Gastrocnemius medialis (tissue), 4 donors: ENCODE results near the gene SPATA12.

Experiments
- POLR2A ChIP-seq, 2 donors: fragments of 450-650 bp; IDR thresholded peaks; one replicate each; pipeline ENCODE4 v1.6.1; 2017; ENCODE audit warnings: antibody characterized with exemption in 2 of 2, mild to moderate bottlenecking in 2 of 2, moderate library complexity in 2 of 2
- TF ChIP-seq, protein P1 (sequence below), 5 experiments: fragments of 450-650 bp in 3 of 5; fragments of 200-600 bp in 2 of 5; sonication (generic) in 2 of 5; IDR thresholded peaks in 4 of 5; conservative IDR thresholded peaks in 1 of 5; 1 replicate in 4 of 5; 2 replicates in 1 of 5; pipeline ENCODE4 v1.5.1; 2016 to 2019; ENCODE audit warnings: antibody characterized with exemption in 5 of 5, mild to moderate bottlenecking in 3 of 5, moderate library complexity in 3 of 5

DNA sequence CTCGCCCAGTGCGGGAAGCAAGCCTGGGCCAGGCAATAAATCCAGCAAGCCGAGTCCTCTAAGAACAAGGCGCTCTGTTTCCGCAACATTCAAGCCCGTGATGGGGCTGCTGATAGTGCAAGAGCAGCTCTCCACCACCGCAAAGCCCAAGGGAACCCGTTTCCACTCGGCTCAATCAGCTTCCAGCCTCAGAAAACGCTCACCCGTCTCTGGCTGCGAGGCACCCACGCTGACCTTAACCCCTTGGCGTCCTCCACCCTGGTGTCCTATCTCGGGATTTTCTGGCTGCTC, 17.8 kb downstream of the SPATA12 start:
- TF ChIP-seq, protein P1, sequence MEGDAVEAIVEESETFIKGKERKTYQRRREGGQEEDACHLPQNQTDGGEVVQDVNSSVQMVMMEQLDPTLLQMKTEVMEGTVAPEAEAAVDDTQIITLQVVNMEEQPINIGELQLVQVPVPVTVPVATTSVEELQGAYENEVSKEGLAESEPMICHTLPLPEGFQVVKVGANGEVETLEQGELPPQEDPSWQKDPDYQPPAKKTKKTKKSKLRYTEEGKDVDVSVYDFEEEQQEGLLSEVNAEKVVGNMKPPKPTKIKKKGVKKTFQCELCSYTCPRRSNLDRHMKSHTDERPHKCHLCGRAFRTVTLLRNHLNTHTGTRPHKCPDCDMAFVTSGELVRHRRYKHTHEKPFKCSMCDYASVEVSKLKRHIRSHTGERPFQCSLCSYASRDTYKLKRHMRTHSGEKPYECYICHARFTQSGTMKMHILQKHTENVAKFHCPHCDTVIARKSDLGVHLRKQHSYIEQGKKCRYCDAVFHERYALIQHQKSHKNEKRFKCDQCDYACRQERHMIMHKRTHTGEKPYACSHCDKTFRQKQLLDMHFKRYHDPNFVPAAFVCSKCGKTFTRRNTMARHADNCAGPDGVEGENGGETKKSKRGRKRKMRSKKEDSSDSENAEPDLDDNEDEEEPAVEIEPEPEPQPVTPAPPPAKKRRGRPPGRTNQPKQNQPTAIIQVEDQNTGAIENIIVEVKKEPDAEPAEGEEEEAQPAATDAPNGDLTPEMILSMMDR (IDR thresholded peaks at IDR 0.05 in 4 of 5, conservative IDR thresholded peaks at IDR 0.05 in 1 of 5): no peak
- no peak for TF ChIP-seq POLR2A (IDR thresholded peaks at IDR 0.05)
